Measurements from ENCODE around the gene LMO3.

- TF ChIP-seq, protein P1, sequence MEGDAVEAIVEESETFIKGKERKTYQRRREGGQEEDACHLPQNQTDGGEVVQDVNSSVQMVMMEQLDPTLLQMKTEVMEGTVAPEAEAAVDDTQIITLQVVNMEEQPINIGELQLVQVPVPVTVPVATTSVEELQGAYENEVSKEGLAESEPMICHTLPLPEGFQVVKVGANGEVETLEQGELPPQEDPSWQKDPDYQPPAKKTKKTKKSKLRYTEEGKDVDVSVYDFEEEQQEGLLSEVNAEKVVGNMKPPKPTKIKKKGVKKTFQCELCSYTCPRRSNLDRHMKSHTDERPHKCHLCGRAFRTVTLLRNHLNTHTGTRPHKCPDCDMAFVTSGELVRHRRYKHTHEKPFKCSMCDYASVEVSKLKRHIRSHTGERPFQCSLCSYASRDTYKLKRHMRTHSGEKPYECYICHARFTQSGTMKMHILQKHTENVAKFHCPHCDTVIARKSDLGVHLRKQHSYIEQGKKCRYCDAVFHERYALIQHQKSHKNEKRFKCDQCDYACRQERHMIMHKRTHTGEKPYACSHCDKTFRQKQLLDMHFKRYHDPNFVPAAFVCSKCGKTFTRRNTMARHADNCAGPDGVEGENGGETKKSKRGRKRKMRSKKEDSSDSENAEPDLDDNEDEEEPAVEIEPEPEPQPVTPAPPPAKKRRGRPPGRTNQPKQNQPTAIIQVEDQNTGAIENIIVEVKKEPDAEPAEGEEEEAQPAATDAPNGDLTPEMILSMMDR (IDR thresholded peaks at IDR 0.05; ENCODE audit: insufficient read depth, low read length, poor library complexity, severe bottlenecking), result no peak
- TF ChIP-seq EZH2phosphoT487 (conservative IDR thresholded peaks at IDR 0.05; ENCODE audit: low read length), result no peak
Observed at GRCh38 chr12:16600525-16600924, 5.4 kb downstream of the LMO3 start.

All from SU-DHL-6 (cell line).